Measurements from ENCODE around the gene FRG2. TPM values are rescaled to one million over a fixed set of nuclear protein-coding genes. Genes with fewer than 3 reads are reported as not detected.
"Not testable (repeated sequence)": the region's sequence is repeated elsewhere in the genome, so short reads cannot be mapped to it uniquely, and the experiment has no call there.

Gene FRG2
- total RNA-seq, 2 experiments from 2014 or later: not detected

GRCh38 chr4:190019859-190020463 is 7.1 kb downstream of the FRG2 start:
- H3K9me3 Mint-ChIP-seq (ENCODE audit: low read depth); CTCF ChIA-PET; H3K4me3 Mint-ChIP-seq; ATAC-seq; DNase-seq: not testable (repeated sequence)
- H3K36me3 Mint-ChIP-seq: peaks cover 15% of the 10 kb centered on the region
- peaks cover 26% of the 10 kb centered on the region for H3K4me1 Mint-ChIP-seq
- peaks cover 66% of the 10 kb centered on the region for H3K27me3 Mint-ChIP-seq
- peak overlapping the region; percentile 24 for H3K27ac Mint-ChIP-seq

GRCh38 chr4:190019023-190019858 is 7.8 kb downstream of the FRG2 start:
- Mint-ChIP-seq H3K4me3 (no peak overlapping the region), H3K36me3 (peaks cover 15% of the 10 kb centered on the region), H3K27ac (peak overlapping the region; percentile 24), H3K9me3 (ENCODE audit: low read depth) (no peaks in the 10 kb centered on the region), H3K27me3 (peaks cover 70% of the 10 kb centered on the region), H3K4me1 (peaks cover 26% of the 10 kb centered on the region)
- ATAC-seq (no peak), DNase-seq (no peak)
- CTCF ChIA-PET: no interaction called here

GRCh38 chr4:190018201-190018920 is 8.7 kb downstream of the FRG2 start:
- Mint-ChIP-seq H3K4me3 (peak overlapping the region; percentile 21), H3K27me3 (peaks cover 75% of the 10 kb centered on the region), H3K4me1 (peaks cover 25% of the 10 kb centered on the region), H3K9me3 (ENCODE audit: low read depth) (no peaks in the 10 kb centered on the region), H3K36me3 (peaks cover 15% of the 10 kb centered on the region), H3K27ac (peak overlapping the region; percentile 51)
- DNase-seq (no peak), ATAC-seq (no peak)
- CTCF ChIA-PET: no interaction called here

GRCh38 chr4:190017357-190018200 is 9.5 kb downstream of the FRG2 start:
- H3K4me3 Mint-ChIP-seq: no peak overlapping the region
- peaks cover 15% of the 10 kb centered on the region for H3K36me3 Mint-ChIP-seq
- H3K4me1 Mint-ChIP-seq: peaks cover 22% of the 10 kb centered on the region
- CTCF ChIA-PET: no interaction called here
- H3K27ac Mint-ChIP-seq: peak overlapping the region; percentile 10
- DNase-seq: no peak
- H3K27me3 Mint-ChIP-seq: peaks cover 78% of the 10 kb centered on the region
- H3K9me3 Mint-ChIP-seq (ENCODE audit: low read depth): no peaks in the 10 kb centered on the region
- ATAC-seq: no peak

GRCh38 chr4:190016369-190017289 is 10.4 kb downstream of the FRG2 start:
- no peak for ATAC-seq
- Mint-ChIP-seq H3K4me1 (peaks cover 22% of the 10 kb centered on the region), H3K27ac (peak overlapping the region; percentile 54), H3K27me3 (peaks cover 86% of the 10 kb centered on the region), H3K4me3 (no peak overlapping the region), H3K9me3 (ENCODE audit: low read depth) (no peaks in the 10 kb centered on the region), H3K36me3 (peaks cover 15% of the 10 kb centered on the region)
- CTCF ChIA-PET: no interaction called here
- no peak for DNase-seq

GRCh38 chr4:190015538-190016368 is 11.3 kb downstream of the FRG2 start:
- Mint-ChIP-seq H3K27ac (peak overlapping the region; percentile 43), H3K9me3 (ENCODE audit: low read depth) (no peaks in the 10 kb centered on the region), H3K27me3 (peaks cover 86% of the 10 kb centered on the region), H3K36me3 (peaks cover 15% of the 10 kb centered on the region), H3K4me1 (peaks cover 19% of the 10 kb centered on the region), H3K4me3 (no peak overlapping the region)
- CTCF ChIA-PET: no interaction called here
- ATAC-seq (no peak), DNase-seq (no peak)

- Mint-ChIP-seq H3K36me3 (peaks cover 15% of the 10 kb centered on the region), H3K4me3 (no peak overlapping the region), H3K9me3 (ENCODE audit: low read depth) (no peaks in the 10 kb centered on the region), H3K27ac (no peak overlapping the region), H3K27me3 (peaks cover 78% of the 10 kb centered on the region), H3K4me1 (peaks cover 15% of the 10 kb centered on the region)
- CTCF ChIA-PET: no interaction called here
- peak; percentile 67 for ATAC-seq
- no peak for DNase-seq
Measured at GRCh38 chr4:190014771-190015537, 12.1 kb downstream of the FRG2 start.

- H3K36me3 Mint-ChIP-seq; H3K27me3 Mint-ChIP-seq; H3K4me1 Mint-ChIP-seq; CTCF ChIA-PET; ATAC-seq; H3K9me3 Mint-ChIP-seq (ENCODE audit: low read depth); H3K4me3 Mint-ChIP-seq; H3K27ac Mint-ChIP-seq; DNase-seq: not testable (repeated sequence)
Measured at GRCh38 chr4:189989941-189990340, 37.1 kb downstream of the FRG2 start.

- Mint-ChIP-seq H3K36me3 (no peaks in the 10 kb centered on the region), H3K4me3 (no peak overlapping the region), H3K27ac (no peak overlapping the region), H3K9me3 (ENCODE audit: low read depth) (no peaks in the 10 kb centered on the region), H3K27me3 (peaks cover 4% of the 10 kb centered on the region), H3K4me1 (no peaks in the 10 kb centered on the region)
- no peak for ATAC-seq
- no peak for DNase-seq
- CTCF ChIA-PET: no interaction called here
Measured at GRCh38 chr4:189988877-189989431, 38.1 kb downstream of the FRG2 start.

GRCh38 chr4:189985651-189986243 is 41.3 kb downstream of the FRG2 start:
- DNase-seq; H3K36me3 Mint-ChIP-seq; H3K9me3 Mint-ChIP-seq (ENCODE audit: low read depth); CTCF ChIA-PET; H3K4me1 Mint-ChIP-seq; H3K4me3 Mint-ChIP-seq; H3K27ac Mint-ChIP-seq; ATAC-seq; H3K27me3 Mint-ChIP-seq: not testable (repeated sequence)

- H3K4me3 Mint-ChIP-seq, ATAC-seq: not testable (repeated sequence)
Measured at GRCh38 chr4:189984661-189985060, 42.4 kb downstream of the FRG2 start.

More at GRCh38 chr4:189984661-189985060, 42.4 kb downstream of the FRG2 start:
- DNase-seq; H3K27me3 Mint-ChIP-seq; CTCF ChIA-PET; H3K36me3 Mint-ChIP-seq; H3K4me1 Mint-ChIP-seq; H3K9me3 Mint-ChIP-seq (ENCODE audit: low read depth); H3K27ac Mint-ChIP-seq: not testable (repeated sequence)
